ENCODE results near the gene TBC1D22A. TPM values are rescaled to one million over a fixed set of nuclear protein-coding genes. Genes with fewer than 3 reads are reported as not detected.

TBC1D22A gene
- total and polyA plus RNA-seq, 2 experiments from 2014 or later = 9.6 to 13.3 TPM

DNA sequence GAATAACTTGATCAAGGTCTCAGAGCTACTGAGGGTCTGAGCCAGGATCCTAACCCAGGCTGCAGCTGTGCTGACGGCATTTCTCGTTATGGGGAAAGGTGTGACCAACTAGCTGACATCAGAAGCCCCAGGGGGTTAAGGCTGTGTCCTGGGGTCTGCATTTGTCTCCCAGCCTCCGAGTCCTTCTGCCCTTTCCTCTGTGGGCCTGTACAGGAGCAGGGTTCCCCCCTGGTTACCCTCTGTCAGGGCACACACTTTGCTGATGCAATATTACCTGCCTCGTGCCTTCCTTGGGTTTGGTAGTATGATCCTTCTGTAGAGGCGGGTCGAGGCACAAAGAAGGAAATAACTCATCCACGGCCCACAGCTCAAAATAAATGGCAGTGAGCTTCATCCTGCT, 183.0 kb downstream of the TBC1D22A start:
- no peak for ATAC-seq
- Mint-ChIP-seq H3K4me3 (no peak overlapping the region), H3K36me3 (ENCODE audit: low read depth) (peaks cover 3% of the 10 kb centered on the region; the same call in 1 of the 3 replicates), H3K4me1 (peaks cover 28% of the 10 kb centered on the region), H3K9me3 (no peaks in the 10 kb centered on the region), H3K27ac (peak overlapping the region; percentile 80), H3K27me3 (ENCODE audit: insufficient read depth, low read depth, poor library complexity) (peaks cover 6% of the 10 kb centered on the region)
- H3F3A ChIP-seq (replicated peaks; ENCODE audit: low read depth) = no peaks in the 10 kb centered on the region
- H4K20me1 ChIP-seq (replicated peaks; ENCODE audit: insufficient read depth) = 0 out of 2 replicates have a peak, but pooled peaks cover 4% of the 10 kb centered on the region
- H3K27ac ChIP-seq (ENCODE audit: low read depth) = no peak overlapping the region
- no peaks in the 10 kb centered on the region for H3K9me2 ChIP-seq (ENCODE audit: insufficient read depth)
- no peak overlapping the region for H3K4me2 ChIP-seq
- peaks cover 10% of the 10 kb centered on the region for H3K4me1 ChIP-seq (ENCODE audit: insufficient read depth)
- H3K36me3 ChIP-seq (ENCODE audit: insufficient read depth) = no peaks in the 10 kb centered on the region; the same call in 1 of the 2 replicates
- TF ChIP-seq, protein P1, sequence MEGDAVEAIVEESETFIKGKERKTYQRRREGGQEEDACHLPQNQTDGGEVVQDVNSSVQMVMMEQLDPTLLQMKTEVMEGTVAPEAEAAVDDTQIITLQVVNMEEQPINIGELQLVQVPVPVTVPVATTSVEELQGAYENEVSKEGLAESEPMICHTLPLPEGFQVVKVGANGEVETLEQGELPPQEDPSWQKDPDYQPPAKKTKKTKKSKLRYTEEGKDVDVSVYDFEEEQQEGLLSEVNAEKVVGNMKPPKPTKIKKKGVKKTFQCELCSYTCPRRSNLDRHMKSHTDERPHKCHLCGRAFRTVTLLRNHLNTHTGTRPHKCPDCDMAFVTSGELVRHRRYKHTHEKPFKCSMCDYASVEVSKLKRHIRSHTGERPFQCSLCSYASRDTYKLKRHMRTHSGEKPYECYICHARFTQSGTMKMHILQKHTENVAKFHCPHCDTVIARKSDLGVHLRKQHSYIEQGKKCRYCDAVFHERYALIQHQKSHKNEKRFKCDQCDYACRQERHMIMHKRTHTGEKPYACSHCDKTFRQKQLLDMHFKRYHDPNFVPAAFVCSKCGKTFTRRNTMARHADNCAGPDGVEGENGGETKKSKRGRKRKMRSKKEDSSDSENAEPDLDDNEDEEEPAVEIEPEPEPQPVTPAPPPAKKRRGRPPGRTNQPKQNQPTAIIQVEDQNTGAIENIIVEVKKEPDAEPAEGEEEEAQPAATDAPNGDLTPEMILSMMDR (conservative IDR thresholded peaks at IDR 0.05; ENCODE audit: low read depth in 2 of 2) = no peak
- TF ChIP-seq, protein P2, sequence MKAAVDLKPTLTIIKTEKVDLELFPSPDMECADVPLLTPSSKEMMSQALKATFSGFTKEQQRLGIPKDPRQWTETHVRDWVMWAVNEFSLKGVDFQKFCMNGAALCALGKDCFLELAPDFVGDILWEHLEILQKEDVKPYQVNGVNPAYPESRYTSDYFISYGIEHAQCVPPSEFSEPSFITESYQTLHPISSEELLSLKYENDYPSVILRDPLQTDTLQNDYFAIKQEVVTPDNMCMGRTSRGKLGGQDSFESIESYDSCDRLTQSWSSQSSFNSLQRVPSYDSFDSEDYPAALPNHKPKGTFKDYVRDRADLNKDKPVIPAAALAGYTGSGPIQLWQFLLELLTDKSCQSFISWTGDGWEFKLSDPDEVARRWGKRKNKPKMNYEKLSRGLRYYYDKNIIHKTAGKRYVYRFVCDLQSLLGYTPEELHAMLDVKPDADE (IDR thresholded peaks at IDR 0.05) = no peak
- TF ChIP-seq CREB1 (CRISPR knock-in tag; IDR thresholded peaks at IDR 0.05; ENCODE audit: low read depth) = no peak
- TF ChIP-seq ZNF114 (CRISPR knock-in tag; IDR thresholded peaks at IDR 0.05) = no peak
- TF ChIP-seq STAT1 (IDR thresholded peaks at IDR 0.05; ENCODE audit: unreplicated experiment) = no peak
- no peak for TF ChIP-seq JUNB (IDR thresholded peaks at IDR 0.05; ENCODE audit: unreplicated experiment)
- no peak for TF ChIP-seq EZH2phosphoT487 (IDR thresholded peaks at IDR 0.05; ENCODE audit: unreplicated experiment)
- TF ChIP-seq ZNF331 (CRISPR knock-in tag; IDR thresholded peaks at IDR 0.05; ENCODE audit: low read depth) = no peak
- TF ChIP-seq POLR2AphosphoS5 (IDR thresholded peaks at IDR 0.05; ENCODE audit: low read depth) = no peak
- TF ChIP-seq, protein P3, sequence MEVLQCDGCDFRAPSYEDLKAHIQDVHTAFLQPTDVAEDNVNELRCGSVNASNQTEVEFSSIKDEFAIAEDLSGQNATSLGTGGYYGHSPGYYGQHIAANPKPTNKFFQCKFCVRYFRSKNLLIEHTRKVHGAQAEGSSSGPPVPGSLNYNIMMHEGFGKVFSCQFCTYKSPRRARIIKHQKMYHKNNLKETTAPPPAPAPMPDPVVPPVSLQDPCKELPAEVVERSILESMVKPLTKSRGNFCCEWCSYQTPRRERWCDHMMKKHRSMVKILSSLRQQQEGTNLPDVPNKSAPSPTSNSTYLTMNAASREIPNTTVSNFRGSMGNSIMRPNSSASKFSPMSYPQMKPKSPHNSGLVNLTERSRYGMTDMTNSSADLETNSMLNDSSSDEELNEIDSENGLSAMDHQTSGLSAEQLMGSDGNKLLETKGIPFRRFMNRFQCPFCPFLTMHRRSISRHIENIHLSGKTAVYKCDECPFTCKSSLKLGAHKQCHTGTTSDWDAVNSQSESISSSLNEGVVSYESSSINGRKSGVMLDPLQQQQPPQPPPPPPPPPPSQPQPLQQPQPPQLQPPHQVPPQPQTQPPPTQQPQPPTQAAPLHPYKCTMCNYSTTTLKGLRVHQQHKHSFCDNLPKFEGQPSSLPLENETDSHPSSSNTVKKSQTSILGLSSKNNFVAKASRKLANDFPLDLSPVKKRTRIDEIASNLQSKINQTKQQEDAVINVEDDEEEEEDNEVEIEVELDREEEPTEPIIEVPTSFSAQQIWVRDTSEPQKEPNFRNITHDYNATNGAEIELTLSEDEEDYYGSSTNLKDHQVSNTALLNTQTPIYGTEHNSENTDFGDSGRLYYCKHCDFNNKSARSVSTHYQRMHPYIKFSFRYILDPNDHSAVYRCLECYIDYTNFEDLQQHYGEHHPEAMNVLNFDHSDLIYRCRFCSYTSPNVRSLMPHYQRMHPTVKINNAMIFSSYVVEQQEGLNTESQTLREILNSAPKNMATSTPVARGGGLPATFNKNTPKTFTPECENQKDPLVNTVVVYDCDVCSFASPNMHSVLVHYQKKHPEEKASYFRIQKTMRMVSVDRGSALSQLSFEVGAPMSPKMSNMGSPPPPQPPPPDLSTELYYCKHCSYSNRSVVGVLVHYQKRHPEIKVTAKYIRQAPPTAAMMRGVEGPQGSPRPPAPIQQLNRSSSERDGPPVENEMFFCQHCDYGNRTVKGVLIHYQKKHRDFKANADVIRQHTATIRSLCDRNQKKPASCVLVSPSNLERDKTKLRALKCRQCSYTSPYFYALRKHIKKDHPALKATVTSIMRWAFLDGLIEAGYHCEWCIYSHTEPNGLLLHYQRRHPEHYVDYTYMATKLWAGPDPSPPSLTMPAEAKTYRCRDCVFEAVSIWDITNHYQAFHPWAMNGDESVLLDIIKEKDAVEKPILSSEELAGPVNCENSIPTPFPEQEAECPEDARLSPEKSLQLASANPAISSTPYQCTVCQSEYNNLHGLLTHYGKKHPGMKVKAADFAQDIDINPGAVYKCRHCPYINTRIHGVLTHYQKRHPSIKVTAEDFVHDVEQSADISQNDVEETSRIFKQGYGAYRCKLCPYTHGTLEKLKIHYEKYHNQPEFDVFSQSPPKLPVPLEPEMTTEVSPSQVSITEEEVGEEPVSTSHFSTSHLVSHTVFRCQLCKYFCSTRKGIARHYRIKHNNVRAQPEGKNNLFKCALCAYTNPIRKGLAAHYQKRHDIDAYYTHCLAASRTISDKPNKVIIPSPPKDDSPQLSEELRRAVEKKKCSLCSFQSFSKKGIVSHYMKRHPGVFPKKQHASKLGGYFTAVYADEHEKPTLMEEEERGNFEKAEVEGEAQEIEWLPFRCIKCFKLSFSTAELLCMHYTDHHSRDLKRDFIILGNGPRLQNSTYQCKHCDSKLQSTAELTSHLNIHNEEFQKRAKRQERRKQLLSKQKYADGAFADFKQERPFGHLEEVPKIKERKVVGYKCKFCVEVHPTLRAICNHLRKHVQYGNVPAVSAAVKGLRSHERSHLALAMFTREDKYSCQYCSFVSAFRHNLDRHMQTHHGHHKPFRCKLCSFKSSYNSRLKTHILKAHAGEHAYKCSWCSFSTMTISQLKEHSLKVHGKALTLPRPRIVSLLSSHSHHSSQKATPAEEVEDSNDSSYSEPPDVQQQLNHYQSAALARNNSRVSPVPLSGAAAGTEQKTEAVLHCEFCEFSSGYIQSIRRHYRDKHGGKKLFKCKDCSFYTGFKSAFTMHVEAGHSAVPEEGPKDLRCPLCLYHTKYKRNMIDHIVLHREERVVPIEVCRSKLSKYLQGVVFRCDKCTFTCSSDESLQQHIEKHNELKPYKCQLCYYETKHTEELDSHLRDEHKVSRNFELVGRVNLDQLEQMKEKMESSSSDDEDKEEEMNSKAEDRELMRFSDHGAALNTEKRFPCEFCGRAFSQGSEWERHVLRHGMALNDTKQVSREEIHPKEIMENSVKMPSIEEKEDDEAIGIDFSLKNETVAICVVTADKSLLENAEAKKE (CRISPR knock-in tag; IDR thresholded peaks at IDR 0.05) = no peak
- TF ChIP-seq NANOG (IDR thresholded peaks at IDR 0.05; ENCODE audit: borderline replicate concordance) = no peak
- no peak for TF ChIP-seq EZH2 (IDR thresholded peaks at IDR 0.05; ENCODE audit: low read depth, unreplicated experiment)
- no peaks in the 10 kb centered on the region for H3K27me3 ChIP-seq (ENCODE audit: insufficient read depth)
- no peak for DNase-seq (ENCODE audit: low spot score)
- no peak overlapping the region for H2AFZ ChIP-seq
- H3K79me2 ChIP-seq (replicated peaks; ENCODE audit: insufficient read depth) = peaks cover 5% of the 10 kb centered on the region; the same call in 1 of the 2 replicates
- H3K4me3 ChIP-seq = no peak overlapping the region
